NCI-H2196 (cell line): Measurements from ENCODE around the gene HOOK2.
"Not testable (repeated sequence)": the region's sequence is repeated elsewhere in the genome, so short reads cannot be mapped to it uniquely, and the experiment has no call there.

Source experiments
- DNase-seq: peaks from one replicate; lab custom pipeline; 2025; ENCODE audit not compliant: unreplicated experiment; lab: John Stamatoyannopoulos, UW

The HOOK2 gene, protein sequence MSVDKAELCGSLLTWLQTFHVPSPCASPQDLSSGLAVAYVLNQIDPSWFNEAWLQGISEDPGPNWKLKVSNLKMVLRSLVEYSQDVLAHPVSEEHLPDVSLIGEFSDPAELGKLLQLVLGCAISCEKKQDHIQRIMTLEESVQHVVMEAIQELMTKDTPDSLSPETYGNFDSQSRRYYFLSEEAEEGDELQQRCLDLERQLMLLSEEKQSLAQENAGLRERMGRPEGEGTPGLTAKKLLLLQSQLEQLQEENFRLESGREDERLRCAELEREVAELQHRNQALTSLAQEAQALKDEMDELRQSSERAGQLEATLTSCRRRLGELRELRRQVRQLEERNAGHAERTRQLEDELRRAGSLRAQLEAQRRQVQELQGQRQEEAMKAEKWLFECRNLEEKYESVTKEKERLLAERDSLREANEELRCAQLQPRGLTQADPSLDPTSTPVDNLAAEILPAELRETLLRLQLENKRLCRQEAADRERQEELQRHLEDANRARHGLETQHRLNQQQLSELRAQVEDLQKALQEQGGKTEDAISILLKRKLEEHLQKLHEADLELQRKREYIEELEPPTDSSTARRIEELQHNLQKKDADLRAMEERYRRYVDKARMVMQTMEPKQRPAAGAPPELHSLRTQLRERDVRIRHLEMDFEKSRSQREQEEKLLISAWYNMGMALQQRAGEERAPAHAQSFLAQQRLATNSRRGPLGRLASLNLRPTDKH

DNA sequence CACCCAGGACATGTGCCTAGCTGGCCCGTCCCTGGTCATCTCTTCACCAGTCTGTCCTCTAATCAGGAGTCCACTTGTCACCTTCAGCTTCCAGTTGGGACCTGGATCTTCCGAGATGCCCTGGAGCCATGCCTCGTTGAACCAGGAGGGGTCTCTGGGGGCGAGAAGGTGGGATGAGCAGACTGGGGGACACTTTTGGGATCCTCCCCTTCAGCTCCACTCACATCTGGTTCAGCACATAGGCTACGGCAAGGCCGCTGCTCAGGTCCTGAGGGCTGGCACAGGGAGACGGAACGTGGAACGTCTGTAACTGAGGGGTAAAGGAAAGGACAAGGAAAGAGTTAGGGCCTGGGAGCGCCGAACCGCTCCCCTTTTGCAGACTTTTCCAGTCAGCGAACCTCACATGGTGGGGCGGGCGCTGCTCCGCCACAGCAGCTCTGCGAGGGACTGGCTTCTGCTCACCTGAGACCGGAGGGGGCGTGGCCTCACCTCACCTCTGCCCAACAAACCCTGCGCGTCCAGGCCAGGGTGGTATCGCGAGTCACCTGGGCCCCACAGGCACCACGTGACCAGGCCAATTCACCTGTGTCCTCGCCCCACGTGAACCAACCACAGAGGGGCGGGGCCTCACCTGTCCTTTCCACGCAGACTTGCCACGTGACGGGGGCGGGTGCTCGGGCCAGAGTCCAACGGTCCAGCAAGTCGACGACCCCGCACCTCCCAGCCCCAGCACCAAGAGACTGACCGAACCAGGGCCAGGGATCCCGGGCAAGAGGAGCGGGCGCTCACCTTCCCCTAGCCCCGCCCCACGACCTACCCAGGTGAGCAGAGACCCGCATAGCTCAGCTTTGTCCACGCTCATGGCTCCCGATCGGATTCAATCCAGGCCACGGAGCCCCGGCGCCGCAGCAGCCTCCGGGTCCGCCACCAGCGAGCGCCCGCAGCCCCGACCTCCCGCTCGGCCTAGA is at the start of gene HOOK2:
Gene HOOK2, minus strand, starts transcription at position 965 of the 968 bp plus-strand sequence. Its CDS starts 103 bp downstream, at position 862.
- DNase-seq, result peak; percentile 97

DNA sequence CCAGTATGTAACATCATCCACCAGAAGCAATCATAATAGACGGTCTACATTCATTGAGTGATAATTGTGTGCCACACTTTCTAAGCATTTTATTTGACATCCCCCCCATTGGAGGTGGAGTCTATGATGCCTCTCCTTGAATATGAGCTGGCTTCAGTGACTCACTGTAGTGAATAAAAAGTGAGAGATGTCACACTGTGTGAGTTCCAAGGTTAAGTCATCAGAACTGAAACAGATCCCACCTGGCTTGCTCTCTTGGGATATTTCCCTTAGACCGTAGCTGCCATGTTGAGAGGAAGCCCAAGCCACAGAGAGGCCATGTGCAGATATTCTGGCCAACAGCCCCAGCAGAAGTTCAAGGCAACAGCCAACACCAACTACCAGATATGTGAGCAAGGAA is 46.4 kb upstream of the HOOK2 start:
- DNase-seq, result no peak

DNA sequence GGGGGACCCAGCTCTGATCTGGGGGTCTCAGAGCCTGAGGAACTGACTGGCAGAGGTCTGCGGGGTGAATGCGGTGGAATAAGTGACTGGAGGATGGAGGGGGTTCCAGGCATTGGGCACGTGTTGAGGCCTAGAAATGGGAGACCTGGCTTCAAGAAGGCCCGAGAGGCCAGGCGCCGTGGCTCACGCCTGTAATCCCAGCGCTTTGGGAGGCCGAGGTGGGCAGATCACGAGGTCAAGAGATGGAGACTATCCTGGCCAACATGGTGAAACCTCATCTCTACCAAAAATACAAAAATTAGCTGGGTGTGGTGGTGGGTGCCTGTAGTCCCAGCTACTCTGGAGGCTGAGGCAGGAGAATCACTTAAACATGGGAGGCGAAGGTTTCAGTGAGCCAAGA is 42.5 kb upstream of the HOOK2 start:
- DNase-seq, result not testable (repeated sequence)

DNA sequence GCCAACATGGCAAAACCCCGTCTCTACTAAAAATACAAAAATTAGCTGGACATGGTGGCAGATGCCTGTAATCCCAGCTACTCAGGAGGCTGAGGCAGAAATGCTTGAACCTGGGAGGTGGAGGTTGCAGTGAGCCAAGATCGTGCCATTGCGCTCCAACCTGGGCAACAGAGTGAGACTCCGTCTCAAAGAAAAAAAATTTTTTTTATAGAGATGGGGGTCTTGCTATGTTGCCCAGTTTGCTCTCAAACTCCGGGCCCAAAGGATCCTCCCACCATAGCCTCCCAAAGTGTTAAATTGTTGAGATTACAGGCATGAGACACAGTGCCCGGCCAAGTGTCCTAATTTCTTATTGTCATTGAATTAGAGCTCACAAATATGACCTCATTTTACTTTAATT is 41.8 kb upstream of the HOOK2 start:
- not testable (repeated sequence) for DNase-seq

DNA sequence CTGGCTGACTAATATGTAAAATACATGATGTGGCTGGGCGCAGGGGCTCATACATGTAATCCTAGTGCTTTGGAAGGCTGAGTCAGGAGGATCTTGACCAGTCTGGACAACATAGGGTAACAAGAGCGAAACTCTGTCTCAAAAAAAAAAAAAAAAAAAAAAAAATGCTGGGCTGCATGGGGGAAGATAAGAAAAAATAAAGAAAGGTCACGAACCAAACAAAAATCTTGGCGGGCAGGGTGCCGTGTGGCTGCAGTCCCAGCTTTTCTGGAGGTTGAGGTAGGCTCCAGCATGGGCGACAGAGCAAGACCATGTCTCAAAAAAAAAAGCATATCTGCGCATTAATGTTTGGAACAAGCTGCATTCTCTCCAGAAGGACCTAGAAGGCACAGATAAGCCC is 39.7 kb upstream of the HOOK2 start:
- no peak for DNase-seq

DNA sequence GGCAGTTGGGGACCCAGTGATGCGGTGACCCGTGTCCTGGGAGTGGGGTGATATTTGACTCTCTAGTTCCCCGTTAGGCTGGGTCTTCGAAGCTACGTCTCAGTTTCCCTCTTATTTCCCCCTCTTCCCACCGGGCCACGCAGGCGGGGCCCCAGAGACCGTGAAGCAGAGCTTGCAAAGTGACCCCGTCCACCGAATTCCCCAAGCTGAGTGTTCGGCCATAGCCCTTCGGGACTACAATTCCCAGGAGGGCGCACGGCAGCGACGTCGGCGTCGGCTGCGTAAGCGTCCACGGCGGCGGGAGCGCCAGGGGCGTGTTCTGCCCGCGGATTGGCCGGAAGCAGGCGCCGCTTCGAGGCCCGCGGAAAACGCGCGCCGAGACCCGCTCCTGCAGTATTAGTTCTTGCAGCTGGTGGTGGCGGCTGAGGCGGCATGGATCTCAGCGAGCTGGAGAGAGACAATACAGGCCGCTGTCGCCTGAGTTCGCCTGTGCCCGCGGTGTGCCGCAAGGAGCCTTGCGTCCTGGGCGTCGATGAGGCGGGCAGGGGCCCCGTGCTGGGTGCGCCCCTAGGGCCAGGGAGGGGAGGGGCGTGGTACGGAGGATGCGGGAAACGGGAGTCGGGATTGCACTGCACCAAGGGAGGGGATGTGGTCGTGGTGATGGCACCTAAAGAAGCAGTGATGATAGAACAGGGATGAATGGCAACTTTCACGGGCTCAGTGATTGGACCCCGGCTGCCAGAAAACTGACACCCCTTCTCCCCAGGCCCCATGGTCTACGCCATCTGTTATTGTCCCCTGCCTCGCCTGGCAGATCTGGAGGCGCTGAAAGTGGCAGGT is 31.1 kb upstream of the HOOK2 start, which contains the start of gene RNASEH2A:
Gene RNASEH2A, plus strand, starts transcription at position 343 of the 840 bp plus-strand sequence. Its CDS starts 90 bp downstream, at position 433.
- peak; percentile 95 for DNase-seq

DNA sequence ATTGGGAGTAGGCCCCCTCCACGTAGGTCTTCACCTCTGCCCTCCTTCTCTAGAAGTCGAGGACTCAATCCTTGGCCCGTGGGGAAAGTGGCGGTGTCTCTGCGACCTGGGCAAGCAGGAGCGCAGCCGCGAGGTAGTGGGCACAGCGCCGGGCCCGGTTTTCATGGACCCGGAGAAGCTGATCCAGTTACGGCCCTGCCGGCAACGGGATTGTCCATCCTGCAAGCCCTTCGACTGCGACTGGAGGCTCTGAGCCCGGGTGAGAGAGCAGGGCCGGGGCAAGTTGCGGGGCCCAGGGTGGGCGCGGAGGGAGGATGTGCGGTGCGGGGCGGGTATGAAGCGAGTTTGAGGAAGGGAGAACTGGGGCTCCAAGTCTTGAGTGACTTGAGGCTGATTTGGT is 28.7 kb upstream of the HOOK2 start:
- DNase-seq, result no peak

DNA sequence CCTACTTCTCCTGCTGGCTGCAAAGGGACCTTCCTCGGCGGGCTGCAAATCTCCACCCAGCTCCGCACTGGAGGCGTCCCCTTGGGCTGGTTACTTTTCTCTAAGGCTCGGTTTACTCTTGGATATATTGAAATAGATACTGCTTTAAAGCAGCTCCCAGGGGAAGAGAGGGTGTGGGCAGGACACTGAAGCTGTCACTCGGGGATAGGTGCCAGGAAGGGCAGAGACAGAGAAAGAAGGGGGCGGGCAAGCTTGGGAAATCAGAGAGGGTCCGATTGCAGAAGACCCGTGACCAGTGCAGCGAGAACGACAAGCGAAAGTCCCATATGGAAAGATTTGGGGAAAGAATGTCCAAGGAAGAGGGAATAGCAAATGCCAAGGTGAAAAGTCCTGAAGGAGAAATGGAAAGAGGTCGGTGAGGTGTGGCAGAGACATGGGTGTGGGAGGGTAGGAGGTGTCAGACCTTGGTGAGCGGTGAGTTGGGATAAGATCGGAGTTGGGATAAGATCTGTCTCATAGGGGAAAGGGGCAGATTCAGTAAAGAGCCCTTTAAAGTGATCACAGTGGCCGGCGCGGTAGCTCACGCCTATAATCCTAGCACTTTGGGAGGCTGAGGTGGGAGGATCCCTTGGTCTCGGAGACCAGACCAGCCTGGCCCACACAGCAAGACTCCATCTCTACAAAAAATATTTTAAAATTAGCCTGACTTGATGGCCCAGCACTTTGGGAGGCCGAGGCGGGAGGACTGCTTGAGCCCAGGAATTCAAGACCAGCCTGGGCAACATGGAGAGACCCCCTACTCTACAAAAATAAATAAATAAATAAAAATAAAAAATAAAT is 27.1 kb upstream of the HOOK2 start:
- DNase-seq, result no peak

DNA sequence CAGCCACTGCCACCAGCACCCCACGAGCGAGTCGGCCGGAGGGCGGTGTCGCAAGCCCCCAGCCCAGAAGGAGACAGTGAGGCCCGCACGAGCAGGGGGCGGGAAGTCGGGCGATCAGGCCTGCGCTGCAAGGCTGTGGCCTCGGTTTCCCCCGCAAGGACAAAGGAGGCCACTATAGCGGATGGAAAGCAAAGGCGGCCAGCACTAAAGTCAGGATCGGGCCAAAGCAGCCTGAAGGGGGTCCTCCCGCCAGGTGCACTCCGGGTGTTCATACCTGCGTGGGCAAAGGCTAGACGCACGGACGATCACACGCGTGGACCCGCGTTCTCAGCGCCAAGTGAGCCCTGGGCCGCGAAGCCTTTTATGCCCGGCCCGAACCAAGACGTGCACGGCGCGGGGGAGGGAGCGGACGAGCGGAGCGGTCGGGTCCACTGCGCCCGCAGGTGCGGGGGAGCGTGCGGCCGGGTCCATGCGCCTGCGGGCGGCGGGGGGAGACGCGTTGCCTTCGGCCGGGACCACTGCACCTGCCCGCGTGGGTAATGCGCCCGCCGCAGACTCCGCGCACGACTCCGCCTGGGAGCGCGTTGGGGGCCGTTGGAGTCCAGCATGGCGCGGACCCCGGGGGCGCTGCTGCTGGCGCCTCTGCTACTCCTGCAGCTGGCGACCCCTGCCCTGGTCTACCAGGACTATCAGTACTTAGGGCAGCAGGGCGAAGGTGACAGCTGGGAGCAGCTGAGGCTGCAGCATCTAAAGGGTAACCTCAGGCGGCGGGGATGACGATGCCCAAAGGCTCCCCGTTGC is 26.3 kb upstream of the HOOK2 start, which contains the start of the genes PRDX2 and THSD8:
Gene PRDX2, minus strand, starts transcription at position 335 of the 801 bp plus-strand sequence. CDS start 539 bp downstream, outside the sequence.
Gene THSD8, plus strand, starts transcription at position 604 of the 801 bp plus-strand sequence. Its CDS starts 3 bp downstream, at position 607.
- DNase-seq, result peak; percentile 87

DNA sequence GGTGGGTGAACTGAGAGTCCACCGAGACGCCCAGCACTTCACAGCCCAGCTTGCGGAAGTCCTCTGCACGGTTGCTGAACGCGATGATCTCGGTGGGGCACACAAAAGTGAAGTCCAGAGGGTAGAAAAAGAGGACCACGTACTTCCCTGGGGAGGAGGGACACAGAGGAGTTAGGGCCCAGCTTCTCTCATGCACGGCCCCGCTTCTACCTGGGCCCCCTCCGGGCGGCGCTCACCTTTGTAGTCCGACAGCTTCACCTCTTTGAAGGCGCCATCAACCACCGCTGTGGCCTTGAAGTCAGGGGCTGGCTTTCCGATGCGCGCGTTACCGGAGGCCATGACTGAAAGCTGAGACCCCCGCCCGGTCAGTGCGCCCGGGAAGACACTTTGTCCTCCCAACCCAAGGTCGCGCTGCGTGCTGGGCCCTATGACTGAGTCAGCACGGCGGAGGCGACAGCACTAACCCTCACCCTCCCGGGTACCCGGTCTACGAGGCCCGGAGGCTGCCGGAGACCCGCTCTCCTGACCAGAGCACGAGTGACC is 25.6 kb upstream of the HOOK2 start:
- no peak for DNase-seq

DNA sequence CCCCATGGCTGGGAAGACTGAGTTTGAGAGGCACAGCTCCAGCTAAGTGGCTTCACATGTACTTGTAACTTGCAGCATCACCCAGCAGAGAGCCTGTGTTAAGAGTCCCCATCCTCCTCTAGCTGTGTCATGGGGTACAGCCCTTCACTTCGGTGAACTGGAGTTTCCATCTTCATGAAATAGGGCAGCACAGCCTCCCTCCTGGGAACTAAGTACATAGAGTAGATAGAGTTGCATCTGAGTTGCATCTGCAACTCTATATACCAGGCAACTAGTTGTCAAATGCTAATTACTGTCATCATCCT is 25.1 kb upstream of the HOOK2 start:
- no peak for DNase-seq

DNA sequence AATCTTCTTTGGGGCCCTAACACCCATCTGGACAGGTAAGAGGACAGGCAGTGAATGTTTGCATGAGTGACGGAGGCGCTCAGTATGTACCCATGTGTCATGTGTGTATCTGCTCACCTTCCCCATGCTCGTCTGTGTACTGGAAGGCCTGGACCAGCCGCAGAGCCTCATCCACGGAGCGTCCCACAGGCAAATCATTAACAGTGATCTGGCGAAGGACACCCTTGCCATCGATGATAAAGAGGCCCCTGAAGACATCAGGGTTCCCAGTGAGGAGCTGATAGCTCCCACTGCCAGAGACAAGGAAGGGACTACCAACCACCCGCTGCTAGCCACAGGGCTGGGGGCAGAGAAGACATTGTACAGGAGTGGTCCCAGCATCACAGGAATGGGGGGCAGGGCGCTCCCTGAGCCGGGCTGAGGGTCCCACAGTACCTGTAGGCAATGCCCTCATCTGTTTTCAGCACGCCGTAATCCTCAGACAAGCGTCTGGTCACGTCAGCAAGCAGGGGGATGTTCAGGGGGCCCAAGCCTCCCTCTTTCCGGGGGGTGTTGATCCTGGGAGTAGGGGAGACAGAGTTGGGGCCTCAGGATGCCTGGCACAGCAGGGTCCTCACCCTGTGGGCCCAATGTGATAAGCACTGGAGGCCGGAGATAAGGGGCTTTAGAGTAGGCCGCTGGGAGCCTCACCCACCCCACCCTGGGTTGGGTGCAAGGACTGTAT is 24.6 kb upstream of the HOOK2 start:
- DNase-seq, result no peak

DNA sequence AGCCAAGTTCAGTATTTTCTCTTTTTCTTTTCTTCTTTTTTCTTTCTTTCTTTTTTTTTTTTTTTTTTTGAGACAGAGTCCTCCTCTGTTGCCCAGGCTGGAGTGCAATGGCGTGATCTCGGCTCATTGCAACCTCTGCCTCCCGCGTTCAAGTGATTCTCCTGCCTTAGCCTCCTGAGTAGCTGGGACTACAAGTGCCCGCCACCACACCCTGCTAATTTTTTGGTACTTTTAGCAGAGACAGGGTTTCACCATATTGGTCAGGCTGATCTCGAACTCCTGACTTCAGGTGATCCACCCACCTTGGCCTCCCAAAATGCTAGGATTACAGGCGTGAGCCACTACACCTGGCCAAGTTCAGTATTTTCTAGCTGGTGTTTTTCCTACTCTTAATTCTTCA is 22.3 kb upstream of the HOOK2 start:
- DNase-seq, result not testable (repeated sequence)

DNA sequence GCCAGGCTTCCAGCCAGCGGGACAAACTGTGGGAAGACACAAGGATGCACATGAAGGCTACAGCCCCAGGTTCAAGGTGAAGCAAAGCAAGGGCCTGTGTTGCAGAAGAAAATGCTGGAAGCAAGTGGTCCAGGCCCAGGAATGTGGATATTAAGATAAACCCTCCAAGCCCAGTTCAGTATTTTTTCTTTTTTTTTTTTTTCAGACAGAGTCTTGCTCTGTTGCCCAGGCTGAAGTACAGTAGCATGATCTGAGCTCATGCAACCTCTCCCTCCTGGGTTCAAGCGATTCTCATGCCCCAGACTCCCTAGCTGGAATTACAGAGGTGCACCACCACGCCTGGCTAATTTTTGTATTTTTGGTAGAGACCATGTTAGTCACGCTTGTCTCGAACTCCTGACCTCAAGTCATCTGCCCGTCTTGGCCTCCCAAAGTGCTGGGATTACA is 21.8 kb upstream of the HOOK2 start:
- no peak for DNase-seq

DNA sequence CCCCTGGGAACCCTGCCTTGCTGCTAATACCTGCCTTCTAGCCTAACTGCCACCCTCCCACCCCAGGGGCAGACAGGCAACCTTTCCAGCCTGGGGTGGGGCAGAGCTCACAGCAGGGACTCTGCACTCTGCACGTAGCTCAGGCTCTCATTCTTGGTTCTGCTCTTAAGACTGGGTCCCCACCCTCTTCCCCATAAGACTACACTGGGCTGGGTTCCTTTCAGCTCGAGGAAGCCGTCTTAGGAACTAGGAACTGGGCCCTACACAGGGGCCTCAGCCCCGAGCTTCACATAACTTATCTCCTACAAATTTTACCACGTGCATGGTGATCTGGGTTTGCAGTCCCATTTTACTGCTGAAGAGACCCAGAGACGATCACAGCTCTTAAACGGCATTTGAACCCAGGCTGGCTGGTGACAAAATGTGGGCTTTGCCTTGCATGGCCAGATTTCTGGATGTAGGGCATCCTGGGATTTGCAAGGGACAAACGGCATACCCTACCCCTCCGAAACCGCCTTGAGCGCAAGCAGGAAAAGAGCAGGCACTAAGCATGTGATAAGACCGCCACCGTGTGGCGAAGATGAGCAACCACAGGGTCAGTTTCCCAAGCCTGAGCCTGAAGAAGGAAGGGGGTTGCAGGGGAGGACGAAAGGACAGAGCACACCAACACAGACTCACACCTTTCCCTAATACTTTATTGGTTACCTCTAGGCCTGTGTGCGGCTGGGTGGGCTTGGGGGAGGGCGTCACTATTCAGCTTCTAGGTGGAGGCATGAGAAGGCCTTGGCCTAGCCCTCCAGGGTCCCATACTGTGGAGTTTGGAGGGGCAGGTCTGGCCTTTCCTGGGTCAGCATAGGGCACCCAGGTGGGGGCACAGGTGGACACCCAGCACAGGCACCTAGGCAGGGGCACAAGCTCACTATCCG is 21.1 kb upstream of the HOOK2 start:
- DNase-seq, result peak; percentile 88

DNA sequence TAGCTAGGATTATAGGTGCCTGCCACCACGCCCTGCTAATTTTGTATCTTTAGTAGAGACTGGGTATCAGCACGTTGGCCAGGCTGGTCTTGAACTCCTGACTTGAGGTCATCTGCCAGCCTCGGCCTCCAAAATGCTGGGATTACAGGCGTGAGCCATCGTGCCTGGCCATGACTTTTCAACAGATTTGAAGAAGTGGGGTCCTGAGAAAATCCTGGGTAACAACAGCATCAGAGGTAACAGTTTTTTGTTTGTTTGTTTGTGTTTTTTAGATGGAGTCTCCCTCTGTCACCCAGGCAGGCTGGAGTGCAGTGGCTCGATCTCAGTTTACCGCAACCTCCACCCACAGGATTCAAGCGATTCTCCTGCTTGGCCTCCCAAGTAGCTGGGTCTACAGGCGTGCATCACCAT is 19.6 kb upstream of the HOOK2 start:
- DNase-seq, result no peak
